SK-N-SH (cell line): ENCODE data around the gene NOL7. TPM values are rescaled to one million over a fixed set of nuclear protein-coding genes. Genes with fewer than 3 reads are reported as not detected.

Experiments used
- CTCF ChIA-PET: fragments of 300-600, 350-600 bp; formaldehyde crosslinking; extraction: SDS; loops from one replicate; lab custom pipeline; 2021; lab: Yijun Ruan, JAX
- POLR2A ChIA-PET: fragments of 350-600 bp; sonication (Branson Sonifier 250); formaldehyde crosslinking; extraction: SDS; loops from one replicate; lab custom pipeline; 2020; ENCODE audit warnings: antibody characterized with exemption, inconsistent platforms; lab: Yijun Ruan, JAX
- DNase-seq: peaks from one replicate; pipeline ENCODE4 v3.0.0; 2012
- H2AFZ ChIP-seq: fragments of 200-600 bp; sonication (generic); 2 replicates; pipeline ENCODE4 v1.8.1; 2016; ENCODE audit warnings: antibody characterized with exemption, mild to moderate bottlenecking, low read depth
- H3F3A ChIP-seq: fragments of 200-600 bp; sonication (generic); replicated peaks from 2 replicates; pipeline ENCODE3; 2016; ENCODE audit warnings: antibody characterized with exemption, mild to moderate bottlenecking; ENCODE audit not compliant: insufficient read depth
- H3K27ac ChIP-seq, 2 experiments: fragments of 200-500 bp in 1 of 2; fragments of 200-600 bp in 1 of 2; sonication (Bioruptor generic) in 1 of 2; sonication (generic), shearing (Covaris generic) in 1 of 2; 2 replicates each; pipeline versions ENCODE4 v1.5.1 to v1.6.1; 2014 to 2016; ENCODE audit warnings: low read depth in 2 of 2, inconsistent platforms in 1 of 2, low read length in 1 of 2, mild to moderate bottlenecking in 1 of 2, mixed read lengths in 1 of 2
- H3K27me3 ChIP-seq: fragments of 200-600 bp; sonication (generic), shearing (Covaris generic); 2 replicates; pipeline ENCODE4 v1.6.1; 2016; ENCODE audit warnings: mixed run types; ENCODE audit not compliant: insufficient read depth
- H3K36me3 ChIP-seq, 2 experiments: fragments of 200-500 bp in 1 of 2; fragments of 200-600 bp in 1 of 2; sonication (Bioruptor generic) in 1 of 2; sonication (generic) in 1 of 2; replicated peaks in 1 of 2; 2 replicates each; pipeline versions ENCODE3 to v1.5.1; 2014 to 2016; ENCODE audit warnings: low read length in 1 of 2, mild to moderate bottlenecking in 1 of 2; ENCODE audit not compliant: insufficient read depth in 2 of 2, control insufficient read depth in 1 of 2
- H3K4me1 ChIP-seq, 2 experiments: fragments of 200-500 bp in 1 of 2; fragments of 200-600 bp in 1 of 2; sonication (Bioruptor generic) in 1 of 2; sonication (generic), shearing (Covaris generic) in 1 of 2; 2 replicates each; pipeline versions ENCODE4 v1.5.1 to v1.6.1; 2014 to 2016; ENCODE audit warnings: low read depth in 1 of 2, low read length in 1 of 2, mixed run types in 1 of 2; ENCODE audit not compliant: insufficient read depth in 2 of 2, control insufficient read depth in 1 of 2
- H3K4me2 ChIP-seq: fragments of 200-600 bp; sonication (generic), shearing (Covaris generic); 2 replicates; pipeline ENCODE4 v1.6.1; 2017; ENCODE audit warnings: mixed run types
- H3K4me3 ChIP-seq, 2 experiments: fragments of 200-500 bp in 1 of 2; fragments of 200-600 bp in 1 of 2; sonication (Bioruptor generic) in 1 of 2; sonication (generic), shearing (Covaris generic) in 1 of 2; 2 replicates each; pipeline versions ENCODE4 v1.5.1 to v1.8.1; 2014 to 2016; ENCODE audit warnings: low read depth in 2 of 2, inconsistent platforms in 1 of 2, low read length in 1 of 2, mild to moderate bottlenecking in 1 of 2, mixed read lengths in 1 of 2, moderate library complexity in 1 of 2
- H3K79me2 ChIP-seq: fragments of 200-600 bp; sonication (generic); 2 replicates; pipeline ENCODE4 v1.8.1; 2017; ENCODE audit warnings: mild to moderate bottlenecking; ENCODE audit not compliant: insufficient read depth
- H3K9ac ChIP-seq: fragments of 200-600 bp; sonication (generic); 2 replicates; pipeline ENCODE4 v1.6.1; 2017; ENCODE audit warnings: mixed run types
- H3K9me2 ChIP-seq: fragments of 200-600 bp; sonication (generic); 2 replicates; pipeline ENCODE4 v1.6.1; 2017; ENCODE audit warnings: mixed run types
- H3K9me3 ChIP-seq: fragments of 200-600 bp; sonication (generic); 2 replicates; pipeline ENCODE4 v1.6.1; 2017; ENCODE audit warnings: mixed run types, mild to moderate bottlenecking, moderate library complexity
- H4K20me1 ChIP-seq: fragments of 200-600 bp; sonication (generic); 2 replicates; pipeline ENCODE4 v1.6.1; 2017; ENCODE audit warnings: mild to moderate bottlenecking, mixed run types; ENCODE audit not compliant: insufficient read depth
- EP300 ChIP-seq, 2 experiments: IDR thresholded peaks; 2 replicates each; pipeline versions ENCODE4 v1.4.0 to v1.6.1; 2012; ENCODE audit warnings: borderline replicate concordance in 1 of 2, low read depth in 1 of 2, low read length in 1 of 2
- GABPA ChIP-seq: IDR thresholded peaks from 2 replicates; pipeline ENCODE4 v1.4.0; 2012; ENCODE audit warnings: low read depth, mild to moderate bottlenecking
- JUND ChIP-seq: IDR thresholded peaks from 2 replicates; pipeline ENCODE4 v1.4.0; 2012
- MEF2A ChIP-seq: IDR thresholded peaks from 2 replicates; pipeline ENCODE4 v1.4.0; 2012; ENCODE audit warnings: low read depth, borderline replicate concordance
- NRF1 ChIP-seq: IDR thresholded peaks from 2 replicates; pipeline ENCODE4 v1.6.1; 2012; ENCODE audit warnings: low read depth, mild to moderate bottlenecking, low read length
- RCOR1 ChIP-seq: fragments of 150-350 bp; IDR thresholded peaks from 2 replicates; pipeline ENCODE4 v1.6.1; 2017; ENCODE audit warnings: antibody characterized with exemption, low read length
- RXRA ChIP-seq: IDR thresholded peaks from 2 replicates; pipeline ENCODE4 v1.4.0; 2012; ENCODE audit warnings: low read depth, mild to moderate bottlenecking, borderline replicate concordance
- TCF12 ChIP-seq: IDR thresholded peaks from 2 replicates; pipeline ENCODE4 v1.4.0; 2012
- WGBS: methylation state at CpG from one replicate; pipeline ENCODE4 v1.1.6; 2017; ENCODE audit warnings: low lambda C conversion rate; 5-methylcytosine and 5-hydroxymethylcytosine counted together
- polyA plus RNA-seq, 3 experiments: library from polyadenylated mRNA; depleted of rRNA; stranded (reverse); fragments of >200 nt; gene quantifications; 2 replicates each; pipeline ENCODE4 v1.2.3, GENCODE V29; 2012
- TF ChIP-seq, protein P1 (sequence below): IDR thresholded peaks from 2 replicates; pipeline ENCODE4 v1.4.0; 2012; ENCODE audit warnings: low read depth, borderline replicate concordance
- TF ChIP-seq, protein P2 (sequence below): IDR thresholded peaks from 2 replicates; pipeline ENCODE4 v1.4.0; 2012; ENCODE audit warnings: low read depth

Gene NOL7
- polyA plus RNA-seq, 1 of the 3 experiments (the other 2 are of a cell fraction), result 103 TPM

- Histone ChIP-seq H3K27ac (no peak overlapping the region; a peak in 1 of 4 replicates), H3K9me2 (no peaks in the 10 kb centered on the region), H2AFZ (peak overlapping the region; percentile 77; the same call in 1 of the 2 replicates), H4K20me1 (no peaks in the 10 kb centered on the region), H3K27me3 (no peaks in the 10 kb centered on the region), H3K4me3 (peak overlapping the region; percentile 75 to 83), H3K4me2 (peak overlapping the region; percentile 95), H3K4me1 (peaks cover 0 to 7% of the 10 kb centered on the region in 2 experiments; a peak in 2 of 4 replicates), H3K9me3 (0 out of 2 replicates have a peak, but pooled peaks cover 3% of the 10 kb centered on the region), H3K79me2 (peaks cover 8% of the 10 kb centered on the region; the same call in 1 of the 2 replicates), H3K9ac (peak overlapping the region; percentile 94), H3K36me3 (peaks cover 3 to 12% of the 10 kb centered on the region in 2 experiments), H3F3A (peaks cover 19% of the 10 kb centered on the region)
- 92% methylated on average over 16 of the region's 16 CpGs for WGBS
- ChIA-PET POLR2A (interaction anchor here (1.0 to 2.3 kb wide), 2 partner anchors 11 to 86 kb away, joined by 3 to 8 read pairs; partner anchors contain the start of gene GFOD1), CTCF (interaction anchor here (0.6 to 6.0 kb wide), 7 partner anchors 9 to 242 kb away, joined by 3 to 48 read pairs (median 30); partner anchors contain the start of genes NOL7 and TBC1D7)
- no peak for TF ChIP-seq TCF12
- TF ChIP-seq RXRA, result no peak
- no peak for TF ChIP-seq RCOR1
- no peak for TF ChIP-seq NRF1
- no peak for TF ChIP-seq JUND
- TF ChIP-seq, protein P1, sequence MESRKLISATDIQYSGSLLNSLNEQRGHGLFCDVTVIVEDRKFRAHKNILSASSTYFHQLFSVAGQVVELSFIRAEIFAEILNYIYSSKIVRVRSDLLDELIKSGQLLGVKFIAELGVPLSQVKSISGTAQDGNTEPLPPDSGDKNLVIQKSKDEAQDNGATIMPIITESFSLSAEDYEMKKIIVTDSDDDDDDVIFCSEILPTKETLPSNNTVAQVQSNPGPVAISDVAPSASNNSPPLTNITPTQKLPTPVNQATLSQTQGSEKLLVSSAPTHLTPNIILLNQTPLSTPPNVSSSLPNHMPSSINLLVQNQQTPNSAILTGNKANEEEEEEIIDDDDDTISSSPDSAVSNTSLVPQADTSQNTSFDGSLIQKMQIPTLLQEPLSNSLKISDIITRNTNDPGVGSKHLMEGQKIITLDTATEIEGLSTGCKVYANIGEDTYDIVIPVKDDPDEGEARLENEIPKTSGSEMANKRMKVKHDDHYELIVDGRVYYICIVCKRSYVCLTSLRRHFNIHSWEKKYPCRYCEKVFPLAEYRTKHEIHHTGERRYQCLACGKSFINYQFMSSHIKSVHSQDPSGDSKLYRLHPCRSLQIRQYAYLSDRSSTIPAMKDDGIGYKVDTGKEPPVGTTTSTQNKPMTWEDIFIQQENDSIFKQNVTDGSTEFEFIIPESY, result no peak
- no peak for TF ChIP-seq MEF2A
- TF ChIP-seq GABPA, result no peak
- TF ChIP-seq EP300 (IDR thresholded peaks at IDR 0.05; ENCODE audit: borderline replicate concordance in 1 of 2, low read depth in 1 of 2, low read length in 1 of 2), result no peak
- no peak for DNase-seq
These were observed 42.0 kb upstream of the NOL7 start for GRCh38 chr6:13572951-13573654.

DNA sequence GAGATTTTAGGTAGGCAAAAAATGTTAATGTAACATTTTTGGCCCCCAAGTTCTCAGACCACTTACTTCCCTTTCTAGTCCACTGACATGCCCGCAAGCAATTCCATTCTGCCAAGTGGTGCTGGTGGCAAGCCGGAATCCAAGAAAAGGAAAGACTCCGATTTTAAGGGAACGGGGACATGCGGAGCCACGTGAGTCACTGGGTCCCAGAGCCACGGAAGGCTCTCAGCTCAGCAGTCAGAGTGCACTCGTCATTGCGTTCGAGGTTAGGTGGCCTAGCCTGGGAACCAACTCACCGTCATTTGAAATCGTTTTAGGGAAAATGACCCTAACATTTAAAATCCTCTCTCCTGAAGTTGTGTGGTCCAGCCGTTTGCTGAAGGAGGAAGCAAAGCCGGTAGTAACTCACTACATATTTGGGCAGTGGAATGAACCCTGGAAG is 41.4 kb upstream of the NOL7 start:
- Histone ChIP-seq H3K9ac (peak overlapping the region; percentile 94), H2AFZ (peak overlapping the region; percentile 77), H3K9me2 (no peaks in the 10 kb centered on the region), H3K4me2 (peak overlapping the region; percentile 95), H3F3A (peaks cover 19% of the 10 kb centered on the region), H3K27ac (peak overlapping the region; percentile 82 to 92), H3K4me3 (peak overlapping the region; percentile 75 to 83), H3K79me2 (peaks cover 8% of the 10 kb centered on the region; the same call in 1 of the 2 replicates), H3K4me1 (peaks cover 0 to 7% of the 10 kb centered on the region in 2 experiments; a peak in 2 of 4 replicates), H3K9me3 (0 out of 2 replicates have a peak, but pooled peaks cover 3% of the 10 kb centered on the region), H4K20me1 (no peaks in the 10 kb centered on the region), H3K27me3 (no peaks in the 10 kb centered on the region), H3K36me3 (peaks cover 3 to 12% of the 10 kb centered on the region in 2 experiments)
- ChIA-PET CTCF (interaction anchor here (0.8 to 6.0 kb wide), 9 partner anchors 10 to 243 kb away, joined by 3 to 48 read pairs (median 30); partner anchors contain the start of genes NOL7 and TBC1D7), POLR2A (interaction anchor here (0.7 to 2.3 kb wide), 5 partner anchors 12 to 244 kb away, joined by 3 to 33 read pairs (median 3); partner anchors contain the start of genes GFOD1 and NOL7)
- WGBS, result 16% methylated on average over 12 of the region's 14 CpGs
- no peak for TF ChIP-seq RXRA
- TF ChIP-seq, protein P2, sequence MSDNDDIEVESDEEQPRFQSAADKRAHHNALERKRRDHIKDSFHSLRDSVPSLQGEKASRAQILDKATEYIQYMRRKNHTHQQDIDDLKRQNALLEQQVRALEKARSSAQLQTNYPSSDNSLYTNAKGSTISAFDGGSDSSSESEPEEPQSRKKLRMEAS, result peak; percentile 19; the same call in 1 of the 2 replicates
- DNase-seq, result no peak
